Stromal cell of bone marrow (primary cell): ENCODE data around the gene SLC35E2B.
"Not testable (repeated sequence)": the region's sequence is repeated elsewhere in the genome, so short reads cannot be mapped to it uniquely, and the experiment has no call there.

Experiments used
- DNase-seq: peaks from one replicate; pipeline ENCODE4 v3.0.0-alpha.2; 2012; ENCODE audit warnings: low read depth

The SLC35E2B gene

GRCh38 chr1:1638528-1638927, 54.1 kb downstream of the SLC35E2B start:
- DNase-seq = not testable (repeated sequence)

DNA sequence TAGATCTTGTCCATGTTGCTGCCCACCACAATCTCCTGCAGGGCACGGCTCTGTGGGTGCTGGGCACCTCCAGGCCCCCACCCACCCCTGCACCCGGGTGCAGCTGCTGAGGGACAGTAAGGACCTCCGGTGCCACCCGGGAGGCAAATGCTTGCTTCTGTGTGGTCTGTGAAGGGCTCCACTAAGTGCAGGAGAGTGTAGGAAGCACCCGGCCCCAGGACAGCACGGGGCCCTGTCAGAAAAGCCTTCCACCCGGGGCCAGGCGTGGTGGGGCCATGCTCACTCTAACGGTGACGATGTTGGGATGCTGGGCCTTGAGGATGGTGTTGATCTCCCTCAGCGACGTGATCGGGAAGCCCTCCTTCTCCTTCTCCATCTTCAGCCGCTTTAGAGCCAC, 55.1 kb downstream of the SLC35E2B start:
- DNase-seq = not testable (repeated sequence)

DNA sequence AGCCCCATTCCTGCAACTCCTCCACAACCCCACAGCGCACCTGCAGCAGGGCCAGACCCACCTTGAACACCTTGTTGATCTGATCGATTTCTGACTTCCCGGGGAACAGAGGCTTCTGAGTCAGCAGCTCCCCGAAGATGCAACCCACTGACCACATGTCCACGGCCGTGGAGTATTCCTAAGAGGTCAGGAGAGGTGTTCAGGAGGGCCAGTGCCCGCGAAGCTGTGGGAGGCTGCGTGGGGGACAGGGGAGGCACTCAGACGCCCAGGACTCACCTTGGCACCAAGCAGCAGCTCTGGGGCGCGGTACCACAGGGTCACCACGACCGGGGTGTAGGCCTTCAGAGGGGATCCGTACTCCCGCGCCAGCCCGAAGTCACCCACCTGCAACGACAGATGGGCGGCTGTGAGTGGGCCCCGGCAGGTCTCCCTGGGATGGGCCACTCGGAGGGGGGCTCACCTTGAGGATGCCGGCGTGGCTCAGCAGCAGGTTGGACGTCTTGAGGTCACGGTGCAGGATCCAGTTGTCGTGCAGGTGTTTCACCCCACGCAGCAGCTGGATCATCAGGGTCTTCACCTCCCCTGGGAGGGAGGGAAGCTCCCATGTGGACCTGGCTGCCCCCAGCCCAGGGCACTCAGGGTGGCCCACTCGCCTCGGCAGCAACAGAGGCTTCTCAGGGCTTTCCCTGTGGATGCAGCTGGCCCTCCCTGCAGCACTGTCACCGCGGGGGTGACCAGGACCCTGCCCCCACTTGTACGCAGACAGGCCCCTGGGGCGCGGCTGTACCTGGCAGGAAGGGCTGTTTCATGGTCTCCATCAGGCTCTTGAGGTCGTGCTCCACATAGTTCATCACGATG, 55.7 kb downstream of the SLC35E2B start:
- not testable (repeated sequence) for DNase-seq

GRCh38 chr1:1634613-1635012, 58.0 kb downstream of the SLC35E2B start:
- not testable (repeated sequence) for DNase-seq

DNA sequence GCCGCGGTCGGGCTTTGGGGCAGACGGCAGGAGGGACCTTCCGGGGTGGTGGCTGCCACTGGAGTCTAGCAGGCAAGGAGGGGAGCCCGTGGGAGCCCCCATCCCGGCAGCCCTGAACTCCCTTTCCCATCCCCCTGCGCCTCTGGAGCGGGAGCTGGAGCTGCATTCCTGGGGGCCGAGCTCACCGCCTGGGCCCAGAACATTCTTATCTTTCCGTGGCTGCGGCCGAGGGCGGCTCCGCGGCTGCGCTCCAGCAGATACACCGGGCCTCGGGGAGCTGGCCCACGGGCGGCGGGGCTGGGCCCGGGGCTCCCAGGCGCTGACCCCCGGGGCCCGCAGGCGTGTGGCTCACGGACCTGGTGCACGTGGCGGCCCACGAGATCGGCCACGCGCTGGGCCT, 59.2 kb downstream of the SLC35E2B start:
- DNase-seq = not testable (repeated sequence)

DNA sequence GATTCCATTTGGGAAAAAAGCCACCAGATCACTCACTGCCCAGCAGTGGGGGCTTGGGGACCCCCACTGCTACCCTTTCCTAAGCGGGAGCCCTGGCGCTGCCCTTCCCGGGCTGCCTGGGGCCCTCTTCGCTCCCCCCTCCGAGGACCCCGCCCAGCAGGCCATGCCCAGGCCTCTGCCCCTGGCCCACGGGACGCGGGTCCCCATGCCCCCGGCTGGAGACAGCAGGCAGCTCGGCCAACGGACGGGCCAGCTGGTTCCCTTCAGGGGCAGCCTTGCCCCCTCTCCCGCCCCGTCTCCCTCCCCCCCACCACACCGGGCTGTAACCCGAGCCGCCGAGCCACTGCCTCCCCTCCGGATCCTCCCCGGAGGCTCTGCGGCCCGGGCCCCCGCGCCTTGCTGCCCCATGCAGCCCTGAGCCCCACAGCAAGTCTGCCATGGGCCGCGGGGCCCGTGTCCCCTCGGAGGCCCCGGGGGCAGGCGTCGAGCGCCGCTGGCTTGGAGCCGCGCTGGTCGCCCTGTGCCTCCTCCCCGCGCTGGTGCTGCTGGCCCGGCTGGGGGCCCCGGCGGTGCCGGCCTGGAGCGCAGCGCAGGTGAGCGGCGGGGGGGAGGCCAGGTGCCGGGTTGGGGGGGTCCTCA, 60.7 kb downstream of the SLC35E2B start, which contains the start of gene MMP23B:
TSS of gene MMP23B (plus strand) at position 392 of the 639 bp plus-strand sequence. CDS start at position 438, 46 bp downstream.
- DNase-seq = no peak

DNA sequence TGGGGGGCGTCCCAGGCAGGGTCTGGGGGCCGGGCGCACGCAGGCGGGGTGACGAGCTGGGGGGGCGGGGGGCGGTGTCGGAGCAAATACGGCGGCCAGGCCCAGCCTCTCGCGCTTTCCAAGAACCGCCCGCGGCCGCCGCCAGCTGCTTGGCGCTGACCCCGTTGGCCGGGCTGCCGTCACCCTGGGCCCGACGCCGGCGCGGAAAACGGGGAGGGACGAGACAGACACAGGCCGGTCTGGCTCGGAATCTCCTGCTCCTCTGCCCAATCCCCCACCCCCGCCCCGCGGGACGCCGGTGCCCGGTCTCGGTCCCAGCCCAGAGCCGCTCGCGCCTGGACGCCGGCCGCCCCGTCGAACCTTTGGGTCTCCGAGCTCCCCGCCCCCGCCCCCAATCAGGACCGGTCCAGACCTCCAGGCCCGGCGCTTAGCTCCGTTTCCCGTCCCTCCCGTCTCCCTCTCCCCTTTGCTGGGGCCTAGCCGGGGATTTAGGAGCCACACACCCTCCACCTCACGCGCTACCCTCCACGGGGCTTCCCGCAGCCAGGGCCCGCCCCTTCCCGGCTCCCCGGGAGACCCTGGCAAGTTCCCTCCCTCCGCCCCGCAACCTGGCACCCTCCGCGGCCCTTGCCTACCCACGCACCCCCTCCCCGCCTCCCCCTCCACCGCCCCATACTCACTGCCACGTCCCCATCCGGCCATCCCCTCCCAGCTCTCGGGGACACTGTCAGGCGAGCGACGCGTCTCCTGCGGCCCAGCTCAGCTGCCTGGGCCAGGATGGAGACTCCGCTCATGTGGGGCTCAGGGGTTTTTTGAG, 61.4 kb downstream of the SLC35E2B start:
- no peak for DNase-seq

DNA sequence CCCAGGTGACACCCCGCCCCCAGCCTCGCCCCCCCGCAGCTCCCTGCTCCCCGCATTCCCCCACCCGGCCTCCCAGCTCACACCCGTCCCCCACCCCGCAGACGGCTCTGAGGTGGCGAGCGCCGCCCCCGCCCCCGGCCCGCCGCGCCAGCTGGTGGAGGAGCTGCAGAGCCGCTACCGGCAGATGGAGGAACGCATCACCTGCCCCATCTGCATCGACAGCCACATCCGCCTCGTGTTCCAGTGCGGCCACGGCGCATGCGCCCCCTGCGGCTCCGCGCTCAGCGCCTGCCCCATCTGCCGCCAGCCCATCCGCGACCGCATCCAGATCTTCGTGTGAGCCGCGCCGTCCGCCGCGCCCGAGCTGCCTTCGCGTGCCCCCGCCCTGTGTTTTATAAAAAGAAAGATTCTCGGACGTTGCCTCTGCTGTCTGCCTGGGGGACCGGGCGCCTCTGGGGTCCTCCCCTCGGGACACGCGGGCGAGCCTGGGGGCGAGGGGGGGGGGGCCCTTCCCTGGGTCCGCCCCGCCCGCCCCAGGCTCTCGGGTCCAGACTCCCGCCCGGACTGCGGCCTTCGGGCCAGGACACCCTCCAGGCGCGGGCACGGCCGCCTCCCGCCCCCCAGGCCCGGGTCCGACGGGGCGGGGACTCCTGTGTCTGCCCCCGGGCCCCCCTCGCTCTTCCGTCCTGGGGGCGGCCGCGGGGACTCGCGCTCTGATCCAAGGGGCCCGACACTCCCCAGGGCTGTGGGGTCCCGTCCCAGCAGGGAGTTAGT, 62.2 kb downstream of the SLC35E2B start:
- DNase-seq = no peak

DNA sequence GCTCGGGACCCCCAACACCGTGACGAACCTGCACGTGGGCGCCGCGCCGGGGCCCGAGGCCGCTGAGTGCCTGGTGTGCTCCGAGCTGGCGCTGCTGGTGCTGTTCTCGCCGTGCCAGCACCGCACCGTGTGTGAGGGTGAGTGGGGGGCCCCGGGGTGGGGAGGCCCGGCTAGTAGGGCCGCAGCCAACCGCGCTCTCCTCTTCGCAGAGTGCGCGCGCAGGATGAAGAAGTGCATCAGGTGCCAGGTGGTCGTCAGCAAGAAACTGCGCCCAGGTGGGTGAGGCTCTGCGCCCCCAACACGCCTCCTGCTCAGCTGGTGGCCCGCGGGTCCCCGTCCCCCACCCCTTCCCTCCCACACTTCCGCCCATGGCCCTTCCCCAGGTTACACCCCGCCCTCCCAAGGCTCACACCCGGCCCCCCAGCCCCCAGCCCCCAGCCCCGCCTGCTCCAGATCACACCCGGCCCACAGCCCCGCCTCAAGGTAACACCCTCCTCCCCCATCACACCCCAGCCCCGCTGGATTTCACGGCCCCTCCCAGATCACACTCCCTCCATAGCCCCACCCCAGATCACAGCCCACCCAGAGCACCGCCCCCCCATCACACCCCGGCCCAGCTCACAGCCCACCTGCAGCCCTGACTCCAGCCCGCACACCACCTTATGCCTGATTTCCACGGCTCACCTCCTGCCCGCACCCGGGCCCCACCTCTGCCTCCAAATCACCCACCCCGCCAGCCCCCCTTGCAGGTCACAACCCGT, 63.0 kb downstream of the SLC35E2B start:
- DNase-seq = no peak

GRCh38 chr1:1628754-1629429, 63.7 kb downstream of the SLC35E2B start:
- no peak for DNase-seq

- DNase-seq = no peak
Measured at GRCh38 chr1:1627829-1628753, 64.5 kb downstream of the SLC35E2B start.

DNA sequence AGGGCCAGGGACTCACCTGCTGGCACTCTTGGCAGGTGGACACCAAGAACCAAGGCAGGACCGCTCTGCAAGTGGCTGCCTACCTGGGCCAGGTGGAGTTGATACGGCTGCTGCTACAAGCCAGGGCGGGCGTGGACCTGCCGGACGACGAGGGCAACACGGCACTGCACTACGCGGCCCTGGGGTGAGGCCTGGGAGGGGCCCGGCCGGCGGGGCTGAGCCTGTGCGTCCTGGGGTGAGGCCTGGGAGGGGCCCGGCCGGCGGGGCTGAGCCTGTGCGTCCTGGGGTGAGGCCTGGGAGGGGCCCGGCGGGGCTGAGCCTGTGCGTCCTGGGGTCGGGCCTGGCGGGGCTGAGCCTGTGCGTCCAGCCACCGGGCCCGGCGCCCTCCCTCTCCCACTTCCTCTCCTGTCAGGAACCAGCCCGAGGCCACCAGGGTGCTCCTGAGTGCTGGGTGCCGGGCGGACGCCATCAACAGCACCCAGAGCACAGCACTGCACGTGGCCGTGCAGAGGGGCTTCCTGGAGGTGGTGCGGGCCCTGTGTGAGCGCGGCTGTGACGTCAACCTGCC, 65.2 kb downstream of the SLC35E2B start:
- DNase-seq = no peak

DNA sequence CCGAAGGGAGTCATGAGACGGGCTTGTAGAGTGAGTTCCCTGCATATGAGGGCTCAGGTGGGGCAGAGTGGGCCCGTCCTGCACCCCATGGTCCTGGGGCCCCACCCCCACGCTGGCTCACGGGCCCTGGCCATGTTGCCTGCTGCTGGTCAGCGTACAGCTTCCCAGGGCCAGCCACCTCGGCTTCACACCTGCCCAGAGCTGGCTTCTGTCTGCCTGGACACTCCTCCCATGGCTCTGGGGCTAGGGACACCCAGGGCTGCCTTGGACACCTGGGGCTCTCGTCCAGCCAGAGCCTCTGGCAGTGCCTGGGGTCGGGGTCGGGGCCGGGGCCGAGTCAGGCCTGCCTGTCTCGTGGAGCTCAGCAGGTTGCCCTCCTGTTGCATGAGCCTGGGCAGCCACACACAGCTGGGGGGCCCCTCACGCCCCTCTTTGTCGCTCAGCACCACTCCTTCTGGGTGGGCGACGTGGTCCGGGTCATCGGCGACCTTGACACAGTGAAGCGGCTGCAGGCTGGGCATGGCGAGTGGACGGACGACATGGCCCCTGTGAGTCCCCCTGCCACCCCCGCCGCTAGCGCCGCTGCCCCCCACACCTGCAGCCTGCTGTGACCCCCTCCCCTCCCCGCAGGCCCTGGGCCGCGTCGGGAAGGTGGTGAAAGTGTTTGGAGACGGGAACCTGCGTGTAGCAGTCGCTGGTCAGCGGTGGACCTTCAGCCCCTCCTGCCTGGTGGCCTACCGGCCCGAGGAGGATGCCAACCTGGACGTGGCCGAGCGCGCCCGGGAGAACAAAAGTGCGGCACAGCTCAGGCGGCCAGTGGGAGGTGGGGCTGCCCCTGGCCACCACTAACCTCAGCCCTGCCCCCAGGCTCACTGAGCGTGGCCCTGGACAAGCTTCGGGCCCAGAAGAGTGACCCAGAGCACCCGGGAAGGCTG, 66.1 kb downstream of the SLC35E2B start:
- DNase-seq = no peak

- no peak for DNase-seq
Measured at GRCh38 chr1:1625824-1626206, 66.8 kb downstream of the SLC35E2B start.

DNA sequence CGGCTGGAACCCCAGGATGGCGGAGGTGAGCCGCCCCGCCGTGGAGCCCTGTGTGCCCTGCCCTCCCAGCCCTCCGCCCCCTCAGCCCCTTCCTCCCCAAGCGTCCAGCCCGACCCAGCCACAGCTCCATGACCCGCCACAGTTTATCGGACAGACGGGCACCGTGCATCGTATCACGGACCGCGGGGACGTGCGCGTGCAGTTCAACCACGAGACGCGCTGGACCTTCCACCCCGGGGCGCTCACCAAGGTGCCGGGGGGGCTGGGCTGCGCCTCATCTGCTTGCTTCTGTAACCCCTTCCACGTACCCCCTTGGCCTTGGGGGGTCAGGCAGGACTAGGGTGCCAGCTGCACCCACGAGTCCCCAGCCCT, 67.2 kb downstream of the SLC35E2B start:
- no peak for DNase-seq

DNA sequence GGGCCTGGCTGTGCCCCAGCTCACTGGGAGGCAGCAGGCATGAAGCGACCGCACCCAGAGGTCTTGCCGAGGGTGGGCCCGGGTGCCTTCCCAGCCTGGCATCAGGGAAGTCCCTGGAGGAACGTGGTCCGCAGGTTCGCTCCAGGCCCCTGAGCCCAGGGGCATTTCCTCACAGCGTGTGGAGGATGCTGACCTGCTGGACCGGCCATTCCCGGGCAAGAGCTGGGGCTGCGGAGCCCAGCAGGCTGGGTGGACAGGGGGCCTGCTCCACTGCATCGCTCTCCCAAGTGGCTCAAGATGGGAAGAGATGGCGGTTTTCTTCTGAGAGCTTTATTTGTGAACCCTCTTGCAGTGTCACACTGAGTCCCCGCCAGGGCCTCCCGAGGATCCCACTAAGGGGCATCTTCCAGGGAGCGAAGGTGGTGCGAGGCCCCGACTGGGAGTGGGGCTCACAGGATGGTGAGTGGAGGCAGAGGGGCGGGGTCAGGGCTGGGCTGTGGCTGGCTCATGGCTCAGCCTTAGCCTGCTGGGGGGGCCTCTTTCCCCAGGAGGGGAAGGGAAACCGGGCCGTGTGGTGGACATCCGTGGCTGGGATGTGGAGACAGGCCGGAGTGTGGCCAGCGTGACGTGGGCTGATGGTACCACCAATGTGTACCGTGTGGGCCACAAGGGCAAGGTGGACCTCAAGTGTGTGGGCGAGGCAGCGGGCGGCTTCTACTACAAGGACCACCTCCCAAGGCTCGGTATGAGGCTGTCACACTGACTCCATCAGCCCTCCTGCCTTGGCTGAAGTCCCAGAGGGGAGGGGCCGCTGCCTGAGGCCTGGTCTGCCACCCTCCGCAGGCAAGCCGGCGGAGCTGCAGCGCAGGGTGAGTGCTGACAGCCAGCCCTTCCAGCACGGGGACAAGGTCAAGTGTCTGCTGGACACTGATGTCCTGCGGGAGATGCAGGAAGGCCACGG, 67.9 kb downstream of the SLC35E2B start:
- DNase-seq = no peak
